Kidney epithelial cell (primary cell): ENCODE measurements around the gene NUP205. TPM values are rescaled to one million over a fixed set of nuclear protein-coding genes. Genes with fewer than 3 reads are reported as not detected.

Source experiments
- DNase-seq: peaks from one replicate; pipeline ENCODE4 v3.0.0-alpha.2; 2010; ENCODE audit warnings: low read depth
- H3K27me3 ChIP-seq: 2 replicates; pipeline ENCODE4 v1.6.0; 2011; ENCODE audit warnings: low read length; ENCODE audit not compliant: control insufficient read depth, insufficient read depth
- H3K36me3 ChIP-seq: 2 replicates; pipeline ENCODE4 v1.5.1; 2011; ENCODE audit warnings: low read length; ENCODE audit not compliant: control insufficient read depth, insufficient read depth
- H3K4me3 ChIP-seq: 2 replicates; pipeline ENCODE4 v1.5.1; 2011; ENCODE audit warnings: low read depth, mild to moderate bottlenecking, control low read depth, low read length
- total RNA-seq: library from RNA; depleted of rRNA; stranded (reverse); fragments of >200 nt; gene quantifications from 2 replicates; pipeline ENCODE4 v1.2.3, GENCODE V29; 2015
- TF ChIP-seq, protein P1 (sequence below): IDR thresholded peaks from 2 replicates; pipeline ENCODE4 v1.5.1; 2011; ENCODE audit warnings: mild to moderate bottlenecking, moderate library complexity, low read length, control low read depth, inconsistent platforms; ENCODE audit not compliant: insufficient read depth, poor library complexity, severe bottlenecking

NUP205 gene
- total RNA-seq, 1 donor from 2014 or later: 58.1 TPM

DNA sequence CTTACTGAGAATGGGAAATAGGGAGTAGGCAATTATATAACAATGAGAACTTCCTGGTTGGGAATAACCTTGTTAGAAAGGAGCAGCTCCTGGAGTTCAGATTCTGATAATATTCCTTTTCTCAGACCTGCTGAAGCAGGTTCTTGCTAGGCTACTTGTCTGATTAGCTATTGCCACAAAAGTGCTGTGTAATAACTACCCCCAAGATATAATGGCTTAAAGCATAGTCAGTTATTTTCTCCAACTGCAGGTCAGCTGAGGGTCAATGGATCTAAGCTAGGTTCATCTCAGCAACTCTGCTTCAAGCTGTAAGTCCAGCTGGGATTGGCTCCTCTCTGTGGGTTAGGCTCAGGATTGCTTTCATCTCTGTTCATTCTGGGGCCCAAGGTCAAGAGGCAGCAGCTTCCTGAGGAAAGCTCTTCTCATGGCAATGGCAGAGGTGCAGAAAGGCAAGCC, 38.5 kb upstream of the NUP205 start:
- no peak for DNase-seq
- Histone ChIP-seq H3K4me3 (no peak overlapping the region), H3K27me3 (no peaks in the 10 kb centered on the region), H3K36me3 (no peaks in the 10 kb centered on the region)
- TF ChIP-seq, protein P1, sequence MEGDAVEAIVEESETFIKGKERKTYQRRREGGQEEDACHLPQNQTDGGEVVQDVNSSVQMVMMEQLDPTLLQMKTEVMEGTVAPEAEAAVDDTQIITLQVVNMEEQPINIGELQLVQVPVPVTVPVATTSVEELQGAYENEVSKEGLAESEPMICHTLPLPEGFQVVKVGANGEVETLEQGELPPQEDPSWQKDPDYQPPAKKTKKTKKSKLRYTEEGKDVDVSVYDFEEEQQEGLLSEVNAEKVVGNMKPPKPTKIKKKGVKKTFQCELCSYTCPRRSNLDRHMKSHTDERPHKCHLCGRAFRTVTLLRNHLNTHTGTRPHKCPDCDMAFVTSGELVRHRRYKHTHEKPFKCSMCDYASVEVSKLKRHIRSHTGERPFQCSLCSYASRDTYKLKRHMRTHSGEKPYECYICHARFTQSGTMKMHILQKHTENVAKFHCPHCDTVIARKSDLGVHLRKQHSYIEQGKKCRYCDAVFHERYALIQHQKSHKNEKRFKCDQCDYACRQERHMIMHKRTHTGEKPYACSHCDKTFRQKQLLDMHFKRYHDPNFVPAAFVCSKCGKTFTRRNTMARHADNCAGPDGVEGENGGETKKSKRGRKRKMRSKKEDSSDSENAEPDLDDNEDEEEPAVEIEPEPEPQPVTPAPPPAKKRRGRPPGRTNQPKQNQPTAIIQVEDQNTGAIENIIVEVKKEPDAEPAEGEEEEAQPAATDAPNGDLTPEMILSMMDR: no peak

DNA sequence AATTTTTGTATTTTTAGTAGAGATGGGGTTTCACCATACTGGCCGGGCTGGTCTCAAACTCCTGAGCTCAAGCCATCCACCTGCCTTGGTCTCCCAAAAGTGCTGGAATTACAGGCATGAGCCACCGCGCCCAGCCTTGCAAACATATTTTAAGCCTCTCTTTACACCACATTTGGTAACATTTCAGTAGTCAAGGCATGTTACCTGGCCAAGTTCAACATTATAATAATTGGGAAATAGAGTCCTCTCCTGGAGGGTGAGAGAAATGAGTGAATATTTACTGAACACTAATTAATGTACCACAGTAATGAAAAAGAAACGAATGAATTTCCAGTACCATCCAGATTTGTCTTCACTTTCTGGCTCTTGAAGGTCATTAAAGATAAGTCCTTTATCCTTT, 37.8 kb upstream of the NUP205 start:
- Histone ChIP-seq H3K27me3 (no peaks in the 10 kb centered on the region), H3K4me3 (no peak overlapping the region), H3K36me3 (no peaks in the 10 kb centered on the region)
- no peak for DNase-seq
- TF ChIP-seq, protein P1: no peak

DNA sequence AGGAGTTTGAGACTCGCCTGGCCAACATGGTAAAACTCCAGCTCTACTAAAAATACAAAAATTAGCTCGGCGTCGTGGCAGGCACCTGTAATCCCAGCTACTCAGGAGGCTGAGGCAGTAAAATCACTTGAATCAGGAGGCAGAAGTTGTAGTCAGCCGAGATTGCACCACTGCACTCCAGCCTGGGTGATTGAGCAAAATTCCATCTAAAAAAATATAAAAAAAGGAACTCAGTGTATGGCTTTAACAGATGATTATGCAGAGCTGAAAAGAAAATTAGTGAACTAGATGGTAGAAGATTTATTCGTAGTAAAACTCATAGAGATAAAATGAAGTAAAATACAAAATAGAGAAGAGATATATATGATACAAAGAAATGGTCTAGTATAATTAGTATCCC, 35.2 kb upstream of the NUP205 start:
- no peaks in the 10 kb centered on the region for H3K27me3 ChIP-seq
- H3K36me3 ChIP-seq: no peaks in the 10 kb centered on the region
- TF ChIP-seq, protein P1: no peak
- no peak for DNase-seq
- H3K4me3 ChIP-seq: no peak overlapping the region

DNA sequence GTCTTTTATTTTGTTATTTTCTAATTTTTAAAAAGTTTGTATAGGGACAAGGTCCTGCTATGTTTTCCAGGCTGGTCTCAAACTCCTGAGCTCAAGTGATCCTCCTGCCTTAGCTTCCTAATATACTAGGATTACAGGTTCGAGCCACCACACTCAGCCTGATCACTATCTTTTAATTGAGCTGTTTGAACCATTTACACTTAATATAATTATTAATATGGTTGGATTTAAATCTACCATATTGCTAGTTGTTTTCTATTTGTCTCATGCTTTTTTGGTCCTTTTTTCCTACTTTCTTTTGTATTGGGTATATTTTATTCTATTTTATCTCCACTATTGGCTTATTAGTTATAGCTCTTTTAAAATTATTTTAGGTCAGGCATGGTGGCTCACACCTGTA, 34.6 kb upstream of the NUP205 start:
- no peak for DNase-seq
- no peaks in the 10 kb centered on the region for H3K36me3 ChIP-seq
- H3K4me3 ChIP-seq: no peak overlapping the region
- no peaks in the 10 kb centered on the region for H3K27me3 ChIP-seq
- TF ChIP-seq, protein P1: no peak

DNA sequence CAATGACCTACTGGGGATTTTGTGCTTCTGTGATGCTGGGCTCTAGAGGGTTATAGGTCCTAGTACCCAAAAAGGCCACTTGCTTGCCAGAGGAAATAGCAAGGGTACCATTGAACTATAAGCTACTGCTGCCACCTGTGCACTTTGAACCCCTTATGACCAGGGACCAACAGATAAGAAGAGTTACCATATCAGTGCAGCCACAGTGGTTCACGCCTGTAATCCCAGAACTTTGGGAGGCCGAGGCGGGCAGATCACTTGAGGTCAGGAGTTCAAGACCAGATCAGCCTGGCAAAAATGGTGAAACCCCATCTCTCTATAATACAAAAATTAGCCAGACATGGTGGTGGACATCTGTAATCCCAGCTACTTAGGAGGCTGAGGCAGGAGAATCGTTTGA, 32.3 kb upstream of the NUP205 start:
- no peak for DNase-seq
- Histone ChIP-seq H3K36me3 (no peaks in the 10 kb centered on the region), H3K4me3 (no peak overlapping the region), H3K27me3 (no peaks in the 10 kb centered on the region)
- TF ChIP-seq, protein P1: no peak

DNA sequence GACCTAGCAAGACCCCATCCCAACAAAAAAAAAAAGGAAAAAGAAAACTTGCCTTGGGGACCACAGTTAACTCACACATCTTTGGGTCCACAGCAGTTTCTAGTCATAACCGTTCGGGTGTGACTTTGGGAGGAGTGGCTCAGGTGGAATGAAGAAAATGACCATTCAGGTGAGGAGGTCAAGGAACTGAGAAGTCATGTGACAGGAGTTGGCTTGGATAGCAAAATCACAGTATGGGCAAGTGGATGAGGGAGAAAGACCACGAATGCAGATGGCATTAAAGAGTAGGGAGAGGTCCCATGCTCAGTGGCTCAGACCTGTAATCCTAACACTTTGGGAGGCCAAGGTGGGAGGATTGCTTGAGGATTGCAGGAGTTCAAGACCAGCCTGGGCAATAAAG, 30.7 kb upstream of the NUP205 start:
- DNase-seq: no peak
- H3K36me3 ChIP-seq: no peaks in the 10 kb centered on the region
- TF ChIP-seq, protein P1: no peak
- H3K27me3 ChIP-seq: no peaks in the 10 kb centered on the region
- H3K4me3 ChIP-seq: no peak overlapping the region
